Measurements from ENCODE around the gene GRHL1. TPM values are rescaled to one million over a fixed set of nuclear protein-coding genes. Genes with fewer than 3 reads are reported as not detected.
"Not testable (repeated sequence)": the region's sequence is repeated elsewhere in the genome, so short reads cannot be mapped to it uniquely, and the experiment has no call there.

Gene GRHL1
- total RNA-seq, 1 donor from 2014 or later = 93.0 TPM

DNA sequence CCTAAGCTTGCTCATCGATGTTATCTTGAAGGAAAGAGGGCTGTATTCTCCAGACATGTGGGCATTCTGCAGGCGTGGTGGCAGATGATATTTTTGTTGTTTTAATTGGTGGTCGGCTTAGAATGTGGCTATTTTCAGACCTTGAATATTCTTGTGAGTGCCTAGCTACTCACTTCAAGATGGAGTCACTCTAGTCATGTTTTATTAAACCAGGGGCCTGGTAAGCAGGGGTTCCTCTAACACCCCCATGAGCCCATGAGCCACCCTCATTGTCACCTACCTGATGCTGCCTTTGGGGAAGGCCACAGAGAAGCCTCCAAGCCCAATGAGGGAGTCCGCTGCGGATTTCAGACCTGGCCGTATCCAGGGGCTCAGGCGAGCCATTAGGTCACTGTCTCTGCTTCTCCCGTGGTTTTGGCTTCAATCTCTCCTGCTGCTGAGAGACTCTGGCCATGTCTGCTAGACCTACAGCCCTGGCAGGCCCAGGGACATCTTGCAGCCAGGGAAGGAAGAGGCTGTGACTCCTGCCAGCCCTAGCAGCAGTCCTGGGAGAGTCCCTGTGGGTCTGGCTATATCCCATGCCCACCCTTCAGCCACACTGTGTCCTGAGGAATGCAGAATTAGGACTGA is 75.6 kb downstream of the GRHL1 start:
- no peak for DNase-seq

DNA sequence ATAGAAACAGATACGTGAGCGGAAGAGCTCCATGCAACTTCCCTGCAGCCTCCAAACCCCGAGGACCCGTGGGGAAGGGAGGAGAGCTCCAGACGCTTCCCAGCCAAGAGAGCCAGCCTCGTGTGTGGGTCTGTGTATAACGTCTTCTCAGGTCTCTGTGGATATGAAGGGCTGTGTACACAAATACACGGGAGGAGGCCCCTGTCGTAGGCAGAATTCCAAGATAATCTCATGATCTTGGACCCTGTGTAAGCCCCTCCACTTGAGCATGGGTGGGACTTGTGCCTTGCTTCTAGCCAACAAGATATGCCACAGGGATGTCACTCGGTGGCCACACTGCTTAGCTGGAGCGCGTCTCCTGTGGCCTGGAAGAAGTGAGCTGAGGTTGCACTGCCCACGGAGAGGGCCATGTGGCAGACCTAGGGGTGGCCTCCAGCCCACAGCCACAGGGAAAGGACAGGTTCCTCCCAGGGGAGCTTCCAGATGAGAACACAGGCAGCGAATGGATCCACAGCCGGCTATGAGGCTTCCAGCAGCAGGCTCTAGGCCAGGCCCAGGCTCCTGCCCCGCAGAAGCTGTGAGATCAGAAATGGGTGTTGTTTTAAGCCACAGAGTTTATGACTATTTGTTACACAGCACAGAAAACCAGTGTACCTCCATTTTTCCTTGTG is 76.3 kb downstream of the GRHL1 start:
- no peak for DNase-seq

DNA sequence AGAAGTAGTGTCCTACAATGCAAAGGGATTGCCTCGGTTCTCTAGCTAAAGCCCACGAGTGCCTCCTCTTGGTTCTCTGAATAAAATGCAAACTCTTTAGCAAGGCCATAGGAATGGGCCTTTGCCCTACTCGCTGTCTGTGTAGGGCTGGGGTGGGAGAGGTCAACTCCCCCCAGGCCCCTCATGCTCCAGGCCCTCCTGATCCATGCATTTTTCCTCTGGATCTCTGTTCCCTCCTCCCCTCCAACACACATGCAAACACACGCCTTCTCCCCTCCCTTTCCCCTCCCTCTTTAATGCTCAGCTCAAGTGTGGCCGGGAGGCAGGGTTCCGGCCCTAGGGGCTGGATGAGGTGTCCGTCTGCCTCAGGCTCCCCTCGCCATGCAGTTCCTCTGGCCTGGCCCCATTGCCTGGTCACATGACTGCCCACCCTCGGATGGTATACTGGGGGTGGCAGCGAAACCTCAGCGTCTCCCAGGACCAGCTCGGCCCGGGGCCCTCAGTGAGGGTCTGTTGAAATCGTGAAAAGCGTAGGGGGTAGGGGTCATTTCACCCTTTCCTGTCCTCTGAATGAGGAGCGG is 77.0 kb downstream of the GRHL1 start:
- no peak for DNase-seq

DNA sequence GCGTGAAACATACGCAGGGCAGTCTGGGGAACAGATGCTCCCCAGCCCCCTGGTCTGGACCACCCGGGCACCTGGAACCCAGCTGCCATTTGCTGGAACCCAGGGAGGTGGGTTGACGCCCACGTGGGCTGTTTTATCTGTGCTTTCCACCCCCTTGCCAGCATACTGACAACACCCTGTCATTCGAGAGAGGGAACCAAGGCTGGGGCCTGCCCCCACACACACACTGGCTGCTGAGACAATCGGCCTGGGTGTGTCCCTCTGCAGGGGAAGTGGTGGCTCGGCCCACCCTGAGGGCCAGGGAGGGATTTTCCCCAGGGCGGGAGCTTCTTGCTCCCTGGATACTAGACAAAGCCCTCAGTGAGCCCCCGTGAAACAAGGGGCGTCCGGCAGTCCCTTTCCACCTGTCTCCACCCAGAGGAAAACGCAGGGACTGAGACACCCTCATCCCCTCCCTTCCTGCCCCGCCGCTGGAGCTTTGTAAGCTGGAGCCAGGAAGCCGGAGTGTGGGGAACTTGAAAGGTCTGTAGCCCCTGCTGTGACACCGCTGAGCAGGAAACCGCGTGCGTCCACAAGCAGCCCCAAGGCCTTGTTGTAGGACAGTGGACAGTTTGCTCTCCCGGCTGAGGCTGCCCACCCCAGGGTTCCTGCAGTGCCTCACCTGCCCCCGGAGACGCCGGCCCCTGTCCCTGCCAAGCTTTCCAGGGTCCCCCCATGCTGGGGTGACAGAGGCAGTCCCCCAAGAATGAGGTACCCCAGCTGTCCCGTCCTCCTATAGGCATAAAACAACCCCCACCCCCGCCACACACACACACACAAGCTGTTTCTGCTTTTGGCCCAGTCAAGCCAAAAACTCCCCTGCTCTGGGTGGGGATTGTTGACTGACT is 77.7 kb downstream of the GRHL1 start:
- DNase-seq = peak; percentile 38

DNA sequence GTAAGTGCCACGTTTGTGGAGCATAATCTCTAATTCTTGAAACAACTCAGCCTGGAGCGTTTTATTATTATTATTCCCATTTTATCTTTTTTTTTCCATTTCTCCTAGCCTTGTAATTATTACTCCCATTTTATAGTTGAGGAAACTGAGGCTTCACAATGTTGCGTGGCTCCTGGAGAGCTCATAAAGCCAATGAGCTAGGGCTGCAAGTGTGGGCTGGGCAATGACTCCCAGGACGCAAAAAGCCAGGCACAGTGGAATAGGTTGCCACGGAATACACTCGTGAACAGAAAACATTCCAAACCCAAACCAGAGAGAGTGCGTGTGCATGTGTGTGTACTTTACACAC is 78.4 kb downstream of the GRHL1 start:
- no peak for DNase-seq

DNA sequence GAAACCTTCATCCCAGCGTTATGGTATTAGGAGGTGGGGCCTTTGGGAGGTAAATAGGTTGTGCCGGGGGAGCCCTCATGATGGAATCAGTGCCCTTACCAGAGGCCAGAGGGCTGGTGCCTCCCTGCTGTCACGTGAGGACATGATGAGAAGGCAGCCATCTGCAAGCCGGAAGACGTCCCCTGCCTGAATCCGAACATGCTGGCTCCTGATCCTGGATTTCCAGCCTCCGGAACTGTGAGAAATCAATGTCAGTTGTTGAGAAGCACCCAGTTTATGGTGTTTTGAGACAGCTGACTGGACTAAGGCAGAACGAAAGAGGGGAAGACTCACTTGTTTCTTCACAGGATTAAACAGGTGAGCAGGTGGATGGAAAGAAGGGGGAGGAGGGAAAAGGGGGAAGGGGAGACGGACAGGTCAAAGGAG is 78.8 kb downstream of the GRHL1 start:
- peak; percentile 36 for DNase-seq

DNA sequence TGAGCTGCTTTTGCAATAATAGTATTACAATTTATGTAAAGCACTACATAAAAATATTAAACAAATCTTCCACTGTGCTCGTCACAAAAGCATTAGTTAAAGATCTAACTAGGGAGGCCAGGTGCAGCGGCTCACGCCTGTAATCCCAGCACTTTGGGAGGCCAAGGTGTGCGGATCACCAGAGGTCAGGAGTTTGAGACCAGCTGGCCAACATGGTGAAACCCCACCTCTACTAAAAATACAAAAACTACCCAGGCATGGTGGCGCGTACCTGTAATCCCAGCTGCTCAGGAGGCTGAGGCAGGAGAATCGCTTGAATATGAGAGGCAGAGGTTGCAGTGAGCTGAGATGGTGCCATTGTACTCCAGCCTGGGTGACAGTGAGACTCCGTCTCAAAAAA is 79.3 kb downstream of the GRHL1 start:
- DNase-seq = not testable (repeated sequence)

DNA sequence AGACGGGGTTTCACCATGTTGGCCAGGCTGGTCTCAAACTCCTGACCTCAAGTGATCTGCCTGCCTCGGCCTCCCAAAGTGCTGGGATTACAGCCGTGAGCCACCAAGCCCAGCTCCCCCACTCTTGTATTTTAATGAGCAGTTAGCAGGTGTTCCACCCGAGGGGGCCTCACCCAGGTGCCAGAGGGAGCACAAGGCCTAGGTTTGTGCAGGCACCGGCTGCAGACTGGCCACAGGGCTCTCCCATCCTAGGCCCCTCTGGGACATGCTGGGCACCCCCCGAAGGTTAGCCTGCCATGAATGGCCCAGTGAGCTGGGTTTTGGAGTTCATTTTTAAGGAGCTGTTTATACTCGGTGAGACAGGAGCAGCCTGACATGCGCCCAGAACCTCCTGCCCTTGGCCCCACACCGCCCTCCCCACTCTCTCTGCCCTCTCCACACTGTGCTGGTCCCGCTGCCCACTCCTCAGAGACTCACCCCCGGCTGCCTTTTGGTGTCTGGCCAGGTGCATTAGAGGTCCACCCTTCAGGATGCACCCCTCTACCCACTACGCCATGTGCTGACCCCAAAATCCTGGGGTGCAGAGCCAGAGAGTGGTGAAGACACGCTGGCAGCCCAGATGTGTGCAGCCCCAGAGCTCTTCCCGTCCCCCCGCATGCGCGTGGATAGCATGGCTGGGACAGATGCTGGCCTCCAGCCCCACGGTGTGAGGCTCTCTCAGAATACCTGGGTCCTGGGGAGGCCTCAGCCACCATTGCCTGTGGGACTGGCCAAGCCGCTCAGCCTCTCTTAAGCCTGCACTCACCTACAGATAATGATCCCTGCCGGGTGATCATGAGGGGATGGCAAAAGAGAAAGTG is 80.6 kb downstream of the GRHL1 start:
- no peak for DNase-seq

DNA sequence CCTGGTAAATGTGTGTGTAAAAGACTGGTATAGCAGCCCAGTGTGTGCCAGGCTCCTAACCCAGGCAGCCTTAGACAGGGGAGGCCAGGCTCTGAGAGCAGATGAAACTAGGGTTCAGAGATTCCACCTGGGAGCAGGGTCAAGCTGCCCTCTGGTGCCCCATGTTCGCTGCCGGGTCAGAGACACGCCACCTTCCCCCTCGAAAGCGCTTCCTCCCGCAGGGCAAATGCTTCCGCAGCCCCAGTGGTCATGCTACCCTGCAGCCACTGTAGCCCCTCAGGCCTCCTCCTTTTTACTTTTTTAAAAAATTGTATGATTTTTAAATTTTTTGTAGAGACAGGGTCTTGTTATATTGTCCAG is 81.2 kb downstream of the GRHL1 start:
- no peak for DNase-seq

DNA sequence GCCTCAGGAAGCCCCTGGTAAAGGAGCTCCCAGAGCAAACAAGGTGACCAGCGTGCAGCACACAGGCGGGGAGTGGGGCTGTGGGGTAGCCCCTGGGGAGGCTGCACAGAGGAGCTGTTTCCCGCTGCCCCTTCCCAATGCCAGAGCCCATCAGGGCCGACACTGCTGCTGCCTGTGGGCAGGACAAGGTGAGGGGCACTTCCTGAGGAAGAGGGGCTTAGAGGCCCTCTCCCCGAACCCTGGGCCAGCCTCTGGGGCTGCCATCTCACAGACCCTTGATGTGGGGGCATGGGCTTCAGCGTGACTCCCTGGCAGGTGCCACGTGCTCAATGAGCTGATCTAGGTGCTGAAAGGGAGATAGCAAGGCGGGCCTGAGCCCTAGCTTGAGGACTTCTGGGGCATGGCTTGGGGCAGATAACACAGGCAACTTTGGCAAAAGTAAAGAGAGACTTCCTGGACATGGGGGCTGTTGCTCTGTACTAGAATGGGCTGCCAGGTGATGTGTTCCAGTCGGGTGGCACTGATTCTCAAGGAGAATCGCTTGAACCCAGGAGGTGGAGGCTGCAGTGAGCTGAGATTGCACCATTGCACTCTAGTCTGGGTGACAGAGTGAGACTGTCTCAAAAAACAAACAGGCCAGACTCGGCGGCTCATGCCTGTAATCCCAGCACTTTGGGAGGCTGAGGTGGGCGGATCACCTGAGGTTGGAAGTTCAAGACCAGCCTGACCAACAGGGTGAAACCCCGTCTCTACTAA is 81.9 kb downstream of the GRHL1 start:
- no peak for DNase-seq

DNA sequence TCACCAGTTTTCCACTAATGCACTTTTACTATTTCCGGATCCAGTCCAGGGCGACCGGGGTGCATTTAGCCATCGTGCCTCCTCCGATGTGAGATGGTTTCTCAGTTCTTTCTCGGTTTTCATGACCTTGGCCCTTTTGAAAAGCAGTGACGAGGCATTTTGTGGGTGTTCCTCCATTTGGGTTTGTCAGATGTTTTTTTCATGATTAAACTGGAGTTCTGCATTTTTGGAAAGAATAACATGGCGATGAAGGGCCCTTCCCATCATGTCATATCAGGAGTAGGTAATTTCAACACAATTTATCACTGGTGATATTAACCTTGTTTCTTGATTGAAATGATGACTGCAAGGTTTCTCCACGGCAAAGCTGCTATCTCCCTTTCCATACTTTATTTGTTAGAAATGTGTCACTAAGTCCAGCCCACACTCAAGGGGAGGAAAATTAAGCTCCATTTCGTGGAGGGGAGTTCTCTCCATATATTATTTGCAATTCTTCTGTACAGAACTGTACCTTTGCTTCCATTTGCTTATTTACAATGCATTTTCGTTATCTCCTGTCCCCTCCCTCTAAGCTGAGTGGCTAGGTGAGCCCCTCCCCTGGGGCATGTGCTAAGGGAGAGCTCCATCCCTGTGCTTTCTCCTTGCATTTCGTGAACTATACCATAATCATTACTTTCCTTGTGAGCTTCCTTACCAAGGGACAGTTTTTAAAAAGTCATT is 83.0 kb downstream of the GRHL1 start:
- DNase-seq = no peak

DNA sequence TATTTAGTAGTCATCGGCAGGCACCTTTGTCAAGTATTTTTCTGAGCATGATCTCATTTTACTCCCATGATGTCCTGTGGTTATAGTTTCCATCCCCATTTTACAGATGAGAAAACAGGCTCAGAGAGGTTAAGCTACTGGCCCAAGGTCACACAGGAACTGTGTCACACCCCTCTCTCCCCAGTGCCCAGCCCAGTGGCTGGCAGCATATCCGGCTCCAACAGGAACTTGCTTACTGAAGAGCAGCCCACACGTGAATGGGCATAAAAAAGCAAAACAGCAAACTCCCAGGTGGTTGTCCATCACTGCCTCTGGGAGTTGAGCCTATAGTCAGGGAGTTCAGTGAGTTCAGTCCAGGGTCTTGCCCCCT is 83.5 kb downstream of the GRHL1 start:
- DNase-seq = no peak

DNA sequence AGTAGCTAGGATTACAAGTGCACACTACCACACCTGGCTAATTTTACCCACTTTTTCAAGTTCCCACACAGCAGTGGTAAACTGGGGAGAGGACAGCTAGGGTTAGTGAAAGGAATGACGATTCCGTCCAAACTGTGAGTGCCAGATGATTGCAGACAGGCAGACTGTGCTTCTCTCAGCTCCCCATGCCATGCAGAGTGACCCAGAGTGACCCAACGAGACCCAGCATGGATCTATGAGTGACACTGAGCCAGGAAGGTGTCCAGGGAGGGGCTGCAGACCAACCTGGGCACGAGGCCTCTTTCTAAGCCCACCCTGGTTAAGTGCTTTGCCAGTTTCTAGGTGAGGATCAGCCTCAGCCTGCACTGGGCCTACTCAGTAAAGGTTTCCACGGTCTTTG is 84.1 kb downstream of the GRHL1 start:
- DNase-seq = no peak

DNA sequence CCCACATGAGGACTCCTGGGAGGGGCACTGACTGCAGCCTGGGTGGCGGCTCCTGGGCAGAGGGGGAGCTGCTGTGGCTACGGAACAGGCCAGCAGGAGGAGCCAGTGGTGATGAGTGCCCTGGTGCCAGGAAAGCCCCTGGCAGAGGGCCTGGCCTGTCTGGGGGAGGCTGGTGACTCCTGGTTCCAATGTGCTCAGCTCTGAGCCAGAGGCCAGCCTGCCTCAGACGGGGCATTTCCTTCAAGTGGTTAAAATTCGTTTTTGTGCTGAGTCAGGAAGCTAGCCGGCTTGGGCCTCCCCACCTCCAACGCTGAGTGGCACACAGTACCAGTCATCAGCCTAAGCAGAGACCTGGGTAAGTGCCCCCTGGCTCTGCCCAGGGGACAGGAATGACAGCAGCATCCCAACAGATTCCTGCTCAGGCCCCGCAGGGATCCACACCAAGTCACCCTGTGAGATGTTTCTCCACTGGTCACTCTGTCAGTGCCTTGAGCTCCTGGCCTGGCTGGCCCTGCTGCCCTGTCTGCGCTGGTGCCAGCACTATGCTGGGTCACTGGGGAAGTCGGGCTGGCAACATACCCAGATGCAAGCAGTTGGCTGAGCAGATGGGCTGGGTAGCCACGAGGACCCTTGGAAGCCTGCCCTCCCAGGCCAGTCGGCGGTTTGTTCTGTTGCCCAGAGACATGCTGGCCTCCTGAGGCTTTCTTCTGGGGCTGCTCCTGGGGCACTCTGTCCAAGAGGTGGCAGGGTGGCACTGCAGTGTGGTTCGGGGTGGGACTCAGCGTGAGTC is 84.8 kb downstream of the GRHL1 start:
- DNase-seq = no peak

DNA sequence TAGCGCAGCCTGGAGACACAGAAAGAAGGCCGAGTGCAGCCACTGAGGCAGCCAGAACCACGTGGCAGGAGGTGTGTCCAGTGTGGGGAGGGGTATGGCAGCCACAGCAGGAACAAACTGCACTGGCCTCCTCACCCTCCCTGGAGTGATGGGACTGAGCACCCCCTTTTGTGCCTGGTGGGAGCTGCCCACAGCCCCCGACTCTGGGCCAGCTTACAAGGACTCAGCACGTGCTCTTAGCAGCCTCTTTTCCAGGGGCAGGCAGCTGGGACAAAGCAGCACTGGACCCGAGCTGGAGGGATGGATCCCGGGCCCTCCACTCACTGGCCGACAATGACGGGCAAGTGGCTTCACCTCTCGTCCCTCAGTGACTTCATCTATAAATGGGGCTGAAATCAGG is 86.6 kb downstream of the GRHL1 start:
- no peak for DNase-seq

DNA sequence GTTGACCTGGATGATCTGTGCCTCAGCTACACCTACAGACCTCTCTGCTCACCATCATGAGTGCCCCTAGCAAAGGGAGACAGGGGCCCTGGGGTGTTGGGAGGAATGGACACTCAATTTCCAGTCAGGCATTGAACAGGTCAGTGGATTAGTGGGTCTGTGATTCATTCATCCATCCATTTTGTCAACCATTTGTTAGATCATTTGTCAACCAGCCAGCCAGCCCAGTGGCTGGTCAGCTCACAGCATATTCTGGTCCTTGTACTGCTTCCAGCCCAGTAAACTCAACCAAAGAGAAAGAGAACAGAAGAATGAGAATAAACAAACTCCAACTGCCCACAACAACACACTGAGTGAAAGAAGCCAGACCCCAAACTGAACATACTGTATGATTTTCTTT is 87.2 kb downstream of the GRHL1 start:
- DNase-seq = no peak

DNA sequence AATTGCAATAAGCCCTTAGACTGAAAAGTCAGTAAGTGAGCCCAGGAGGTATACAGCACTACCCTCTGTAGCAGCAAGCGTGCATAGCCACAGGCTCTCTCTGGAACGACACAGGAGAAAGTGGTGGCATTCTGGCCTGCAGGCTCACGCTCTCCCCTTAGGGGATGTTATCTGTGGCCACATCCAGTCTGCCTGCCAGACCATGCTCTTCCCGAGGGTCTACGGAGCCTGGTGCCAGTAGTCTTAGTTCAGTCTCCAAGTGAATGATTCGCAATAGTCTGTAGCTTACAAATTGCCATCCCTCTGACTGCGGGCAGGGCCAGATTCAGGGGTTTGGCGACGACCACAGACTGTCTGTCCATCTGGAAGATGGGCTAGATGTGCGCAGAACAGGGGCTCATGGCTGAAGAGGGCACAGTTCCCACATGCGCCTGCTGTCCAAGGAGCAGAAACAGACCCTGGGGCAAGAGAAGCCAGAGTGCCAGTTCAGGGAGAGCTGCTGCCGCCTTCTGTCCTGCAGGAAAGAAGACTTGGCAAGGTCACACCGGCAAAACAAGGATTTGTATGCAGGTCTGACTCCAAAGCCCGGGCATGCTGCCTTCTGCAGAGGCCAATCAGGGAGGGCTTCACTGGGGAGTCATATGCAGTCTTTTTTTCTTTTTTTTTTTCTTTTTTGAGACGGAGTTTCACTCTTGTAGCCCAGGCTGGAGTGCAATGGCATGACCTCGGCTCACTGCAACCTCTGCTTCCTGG is 88.3 kb downstream of the GRHL1 start:
- DNase-seq = no peak

DNA sequence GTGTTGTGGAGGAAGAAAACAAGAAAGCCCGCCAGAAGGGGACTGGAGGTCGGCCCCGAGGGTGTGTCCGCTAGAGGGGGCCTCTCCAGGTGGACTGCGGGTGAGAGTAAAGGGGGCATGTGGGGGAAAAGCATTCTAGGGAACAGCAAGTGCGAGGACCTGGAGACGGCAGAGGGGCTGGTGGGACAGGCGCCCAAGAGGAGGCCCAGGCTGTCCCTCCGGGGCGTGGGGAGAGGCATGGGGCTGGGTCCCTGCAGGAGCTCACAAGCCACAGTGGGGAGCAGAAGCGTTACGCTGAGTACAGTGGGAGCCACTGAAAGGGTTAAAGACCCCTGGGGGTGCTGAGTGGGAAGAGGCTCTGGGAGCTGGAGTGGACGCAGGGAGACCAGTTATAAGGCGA is 90.2 kb downstream of the GRHL1 start:
- no peak for DNase-seq
